ENCODE data around the gene DEXI. TPM values are rescaled to one million over a fixed set of nuclear protein-coding genes. Genes with fewer than 3 reads are reported as not detected.

The DEXI gene
- total and polyA plus RNA-seq, 9 of the 15 experiments (the other 6 are each of a cell fraction or from before 2014, with no cell fraction given) = 2.9 to 40.1 (median 22.0) TPM

GRCh38 chr16:10942352-10943063 is at the start of gene DEXI (continued):
- TF ChIP-seq, protein P1, sequence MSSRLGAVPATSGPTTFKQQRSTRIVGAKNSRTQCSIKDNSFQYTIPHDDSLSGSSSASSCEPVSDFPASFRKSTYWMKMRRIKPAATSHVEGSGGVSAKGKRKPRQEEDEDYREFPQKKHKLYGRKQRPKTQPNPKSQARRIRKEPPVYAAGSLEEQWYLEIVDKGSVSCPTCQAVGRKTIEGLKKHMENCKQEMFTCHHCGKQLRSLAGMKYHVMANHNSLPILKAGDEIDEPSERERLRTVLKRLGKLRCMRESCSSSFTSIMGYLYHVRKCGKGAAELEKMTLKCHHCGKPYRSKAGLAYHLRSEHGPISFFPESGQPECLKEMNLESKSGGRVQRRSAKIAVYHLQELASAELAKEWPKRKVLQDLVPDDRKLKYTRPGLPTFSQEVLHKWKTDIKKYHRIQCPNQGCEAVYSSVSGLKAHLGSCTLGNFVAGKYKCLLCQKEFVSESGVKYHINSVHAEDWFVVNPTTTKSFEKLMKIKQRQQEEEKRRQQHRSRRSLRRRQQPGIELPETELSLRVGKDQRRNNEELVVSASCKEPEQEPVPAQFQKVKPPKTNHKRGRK (tag; IDR thresholded peaks at IDR 0.05) = no peak
- TF ChIP-seq RREB1 (CRISPR knock-in tag; IDR thresholded peaks at IDR 0.05) (0 out of 2 replicates have a peak, but pooled peaks have one; percentile 51), MAFK (IDR thresholded peaks at IDR 0.05; ENCODE audit: low read length) (no peak), SRSF9 (IDR thresholded peaks at IDR 0.05; ENCODE audit: borderline replicate concordance, low read depth, low read length) (no peak), ERF (CRISPR knock-in tag; IDR thresholded peaks at IDR 0.05) (peak; percentile 28; the same call in 1 of the 2 replicates), RUNX1 (IDR thresholded peaks at IDR 0.05; ENCODE audit: low read depth) (no peak), COPS2 (conservative IDR thresholded peaks at IDR 0.05) (no peak), ZNF408 (CRISPR knock-in tag; IDR thresholded peaks at IDR 0.05; ENCODE audit: low read depth) (no peak), ZNF518B (CRISPR knock-in tag; IDR thresholded peaks at IDR 0.05) (no peak), ZNF384 (IDR thresholded peaks at IDR 0.05; ENCODE audit: low read depth, low read length) (no peak), ZNF324 (CRISPR knock-in tag; IDR thresholded peaks at IDR 0.05) (no peak)
- TF ChIP-seq, protein P2, sequence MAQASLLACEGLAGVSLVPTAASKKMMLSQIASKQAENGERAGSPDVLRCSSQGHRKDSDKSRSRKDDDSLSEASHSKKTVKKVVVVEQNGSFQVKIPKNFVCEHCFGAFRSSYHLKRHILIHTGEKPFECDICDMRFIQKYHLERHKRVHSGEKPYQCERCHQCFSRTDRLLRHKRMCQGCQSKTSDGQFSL (CRISPR knock-in tag; IDR thresholded peaks at IDR 0.05) = no peak
- TF ChIP-seq, protein P2 (tag; IDR thresholded peaks at IDR 0.05) = peak in 1 of 2 experiments; percentile 41; a peak in 1 of 4 replicates
- TF ChIP-seq, protein P3, sequence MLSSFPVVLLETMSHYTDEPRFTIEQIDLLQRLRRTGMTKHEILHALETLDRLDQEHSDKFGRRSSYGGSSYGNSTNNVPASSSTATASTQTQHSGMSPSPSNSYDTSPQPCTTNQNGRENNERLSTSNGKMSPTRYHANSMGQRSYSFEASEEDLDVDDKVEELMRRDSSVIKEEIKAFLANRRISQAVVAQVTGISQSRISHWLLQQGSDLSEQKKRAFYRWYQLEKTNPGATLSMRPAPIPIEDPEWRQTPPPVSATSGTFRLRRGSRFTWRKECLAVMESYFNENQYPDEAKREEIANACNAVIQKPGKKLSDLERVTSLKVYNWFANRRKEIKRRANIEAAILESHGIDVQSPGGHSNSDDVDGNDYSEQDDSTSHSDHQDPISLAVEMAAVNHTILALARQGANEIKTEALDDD (IDR thresholded peaks at IDR 0.05) = no peak

All from K562 (cell line).